NCI-H2107 treated with DMSO at 0.1 percent for 48 hours (cell line): ENCODE data around the gene RALGPS1.

Source experiments
- DNase-seq: peaks from one replicate; lab custom pipeline; 2025; ENCODE audit not compliant: unreplicated experiment; lab: John Stamatoyannopoulos, UW

The RALGPS1 gene

GRCh38 chr9:127020036-127020801, 105.6 kb downstream of the RALGPS1 start:
- DNase-seq = no peak

GRCh38 chr9:127020802-127021078, 106.2 kb downstream of the RALGPS1 start:
- no peak for DNase-seq

GRCh38 chr9:127021664-127022363, 107.2 kb downstream of the RALGPS1 start:
- DNase-seq = peak; percentile 19

GRCh38 chr9:127022913-127023660, 108.5 kb downstream of the RALGPS1 start:
- no peak for DNase-seq

GRCh38 chr9:127025042-127025441, 110.5 kb downstream of the RALGPS1 start:
- no peak for DNase-seq

GRCh38 chr9:127027694-127028093, 113.1 kb downstream of the RALGPS1 start:
- DNase-seq = no peak

- no peak for DNase-seq
These were observed 115.0 kb downstream of the RALGPS1 start for GRCh38 chr9:127029548-127029947.

GRCh38 chr9:127030814-127031740, 116.5 kb downstream of the RALGPS1 start:
- DNase-seq = no peak

GRCh38 chr9:127032256-127032655, 117.7 kb downstream of the RALGPS1 start:
- DNase-seq = no peak

GRCh38 chr9:127033061-127033460, 118.5 kb downstream of the RALGPS1 start:
- no peak for DNase-seq

- DNase-seq = no peak
These were observed 119.2 kb downstream of the RALGPS1 start for GRCh38 chr9:127033789-127034188.

- no peak for DNase-seq
These were observed 120.1 kb downstream of the RALGPS1 start for GRCh38 chr9:127034691-127035090.

- no peak for DNase-seq
These were observed 120.8 kb downstream of the RALGPS1 start for GRCh38 chr9:127035423-127035822.

GRCh38 chr9:127035948-127036347, 121.4 kb downstream of the RALGPS1 start:
- no peak for DNase-seq

GRCh38 chr9:127036437-127036836, 121.9 kb downstream of the RALGPS1 start:
- no peak for DNase-seq

GRCh38 chr9:127038531-127038930, 123.9 kb downstream of the RALGPS1 start:
- no peak for DNase-seq

- no peak for DNase-seq
These were observed 124.9 kb downstream of the RALGPS1 start for GRCh38 chr9:127039492-127039891.

GRCh38 chr9:127045148-127045547, 130.6 kb downstream of the RALGPS1 start:
- no peak for DNase-seq

- no peak for DNase-seq
These were observed 133.4 kb downstream of the RALGPS1 start for GRCh38 chr9:127047971-127048370.

- no peak for DNase-seq
These were observed 134.5 kb downstream of the RALGPS1 start for GRCh38 chr9:127049044-127049443.

- DNase-seq = no peak
These were observed 135.0 kb downstream of the RALGPS1 start for GRCh38 chr9:127049581-127049980.
